Right renal pelvis (tissue), 4 donors: ENCODE measurements around the gene CDK14. TPM values are rescaled to one million over a fixed set of nuclear protein-coding genes. Genes with fewer than 3 reads are reported as not detected.
"Not testable (repeated sequence)": the region's sequence is repeated elsewhere in the genome, so short reads cannot be mapped to it uniquely, and the experiment has no call there.

Experiments used
- DNase-seq, 4 donors: peaks; one replicate each; pipeline ENCODE4 v3.0.0-alpha.2; 2013; ENCODE audit warnings: low read depth in 4 of 4, low spot score in 3 of 4, missing footprints in 1 of 4
- polyA plus RNA-seq, 4 donors: library from polyadenylated mRNA; unstranded; fragments of 120-200 nt; gene quantifications; one replicate each; pipeline ENCODE4 v1.2.1, GENCODE V29; 2013; ENCODE audit not compliant: insufficient read length in 4 of 4

CDK14 gene
- polyA plus RNA-seq, 4 donors = 30.3 to 39.1 (median 37.5) TPM

- DNase-seq = no peak
These were observed 573.0 kb downstream of the CDK14 start for GRCh38 chr7:91168871-91169829.

DNA sequence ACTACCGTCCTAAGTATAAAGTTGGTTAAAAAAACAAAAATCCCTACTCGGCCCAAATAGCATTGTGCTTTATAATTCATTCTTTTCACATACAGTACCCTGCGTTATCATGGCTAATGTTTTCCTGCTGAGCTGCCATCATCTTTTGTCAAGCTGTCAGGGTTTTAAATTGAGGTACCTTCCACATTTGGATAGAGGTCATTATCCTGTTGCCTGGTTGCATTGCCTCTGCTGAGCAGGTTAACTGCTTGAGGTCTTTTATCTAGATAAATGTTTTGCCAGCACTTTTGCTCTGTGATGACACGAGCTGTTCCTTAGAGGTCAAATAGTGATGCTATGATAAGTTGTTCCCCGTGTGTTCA, 573.7 kb downstream of the CDK14 start:
- DNase-seq = no peak

DNA sequence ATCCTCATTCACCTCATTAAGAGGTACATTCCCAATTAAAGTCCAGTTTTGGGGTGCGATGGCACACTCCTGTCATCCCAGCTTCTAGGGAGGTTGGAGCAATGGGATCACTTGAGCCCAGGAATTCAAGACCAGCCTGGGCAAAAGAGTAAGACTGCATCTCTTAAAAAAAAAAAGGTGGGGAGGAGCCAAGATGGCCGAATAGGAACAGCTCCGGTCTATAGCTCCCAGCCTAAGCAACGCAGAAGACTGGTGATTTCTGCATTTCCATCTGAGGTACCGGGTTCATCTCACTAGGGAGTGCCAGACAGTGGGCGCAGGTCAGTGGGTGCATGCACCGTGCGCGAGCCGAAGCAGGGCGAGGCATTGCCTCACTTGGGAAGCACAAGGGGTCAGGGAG, 577.1 kb downstream of the CDK14 start:
- not testable (repeated sequence) for DNase-seq

DNA sequence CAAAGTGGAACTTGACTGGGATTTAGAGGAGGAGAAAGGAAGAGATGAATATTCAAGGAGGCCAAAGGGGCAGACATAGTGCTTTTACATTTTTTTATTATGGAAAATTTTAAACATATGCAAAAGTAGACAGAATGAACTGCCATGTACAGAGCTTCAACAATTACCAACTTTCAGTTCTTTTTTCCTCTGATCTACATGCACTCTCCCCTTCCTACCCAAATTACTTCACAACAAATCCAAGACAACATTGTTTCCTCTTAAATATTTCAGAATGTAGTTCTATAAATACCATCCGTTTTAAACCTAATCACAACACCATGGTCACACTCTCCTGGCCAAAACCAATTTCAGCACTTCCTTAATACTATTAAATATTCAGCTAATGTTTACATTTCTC, 584.6 kb downstream of the CDK14 start:
- no peak for DNase-seq

DNA sequence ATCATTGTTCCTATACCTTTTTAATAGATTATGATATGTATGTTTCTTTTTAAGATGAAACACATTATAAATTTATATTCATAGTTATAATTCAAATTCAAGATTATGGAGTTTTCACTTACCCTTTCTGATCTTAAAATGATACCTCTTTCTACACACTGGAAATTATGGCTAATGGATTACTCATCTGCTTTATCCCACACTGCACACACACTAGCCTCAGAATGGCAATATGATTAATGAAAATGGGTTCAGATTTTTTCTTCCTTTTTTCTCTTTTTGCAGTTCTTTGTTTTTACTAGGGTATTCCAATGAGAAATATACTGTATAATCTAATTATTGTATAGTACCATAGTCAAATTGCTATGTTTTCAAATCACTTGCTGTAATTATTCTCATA, 585.8 kb downstream of the CDK14 start:
- no peak for DNase-seq

DNA sequence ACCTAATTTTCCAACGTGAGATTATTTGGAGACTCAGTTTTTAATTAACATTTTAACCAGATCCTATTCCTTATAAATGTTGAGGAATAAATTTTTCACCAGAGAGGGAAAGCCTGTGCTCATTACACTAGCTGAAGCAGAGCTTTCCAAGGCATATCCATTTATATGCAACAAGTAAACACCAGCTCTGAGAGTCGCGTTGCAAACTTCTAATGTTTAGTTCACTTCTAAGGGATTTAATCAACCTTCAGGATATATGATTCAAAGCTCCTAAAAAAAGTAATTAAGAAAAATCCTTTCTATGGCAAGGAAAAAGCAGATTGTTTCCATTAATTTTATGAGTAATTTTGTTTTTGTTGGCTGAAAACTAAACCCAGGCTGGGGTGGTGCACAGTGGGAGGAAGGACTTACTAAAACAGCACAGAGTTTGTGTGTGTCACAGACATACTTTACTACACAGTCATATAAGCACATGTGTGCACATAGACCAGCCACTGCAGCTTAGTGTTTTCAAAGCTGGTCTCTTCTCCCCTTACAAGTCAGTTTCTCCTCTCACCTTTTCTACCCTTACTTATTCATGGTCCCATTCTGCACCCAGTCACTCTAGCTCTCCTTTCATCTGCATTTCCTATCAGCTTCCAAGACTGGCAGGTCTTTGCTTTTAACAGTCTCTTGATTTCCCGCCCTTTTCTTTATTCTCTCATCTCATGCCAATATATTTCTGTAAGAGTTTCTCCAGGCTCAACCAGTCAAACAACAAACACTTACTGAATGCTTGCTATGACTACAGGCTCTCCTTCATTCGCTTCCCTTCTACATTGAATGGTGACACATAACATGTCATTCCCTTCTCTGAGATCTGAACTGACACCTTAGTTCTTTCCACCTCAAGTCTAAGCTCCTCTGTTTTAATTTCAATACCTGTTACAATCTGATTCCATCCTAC, 587.0 kb downstream of the CDK14 start:
- DNase-seq = peak in 2 of 4 donors; percentile 43 to 44

GRCh38 chr7:91185771-91186170, 589.6 kb downstream of the CDK14 start:
- DNase-seq = no peak

DNA sequence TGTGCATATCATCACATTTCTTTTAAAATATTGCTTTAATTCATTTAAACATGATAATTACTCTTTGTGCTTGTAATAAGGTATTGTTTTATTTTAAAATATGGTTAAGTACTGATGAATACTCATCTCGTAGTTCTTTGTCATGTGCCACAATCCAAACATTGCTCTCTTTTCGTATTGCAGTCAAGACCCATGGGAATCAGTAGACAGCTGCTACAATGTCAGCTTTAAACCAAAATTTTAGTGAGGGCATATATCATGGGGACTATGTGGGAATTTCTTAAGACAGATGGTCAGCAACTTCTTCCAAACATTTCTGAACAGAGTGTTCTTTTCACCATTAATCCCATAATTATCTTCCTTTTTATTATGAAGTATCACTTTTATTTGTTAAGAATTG, 590.9 kb downstream of the CDK14 start:
- DNase-seq = no peak

DNA sequence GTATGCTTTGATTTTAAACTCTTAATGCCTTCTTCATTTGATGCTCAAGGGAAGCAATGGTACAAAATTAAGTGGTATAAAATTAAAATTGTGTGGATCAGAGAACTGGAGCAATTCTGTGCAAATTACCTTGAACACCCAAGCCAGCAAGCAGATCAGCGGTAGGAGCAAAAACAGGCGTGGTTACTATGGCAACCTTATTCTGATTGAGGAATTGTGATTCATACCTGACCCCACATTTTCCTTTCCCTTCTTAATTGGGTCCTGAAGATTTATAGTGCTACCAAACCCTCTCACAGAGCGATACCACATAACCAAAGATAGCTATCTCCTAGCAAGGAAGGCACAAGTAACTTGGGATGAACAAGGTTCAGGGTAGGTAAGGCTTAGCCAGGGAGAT, 595.6 kb downstream of the CDK14 start:
- DNase-seq = no peak

- DNase-seq = no peak
These were observed 597.0 kb downstream of the CDK14 start for GRCh38 chr7:91193141-91193540.

DNA sequence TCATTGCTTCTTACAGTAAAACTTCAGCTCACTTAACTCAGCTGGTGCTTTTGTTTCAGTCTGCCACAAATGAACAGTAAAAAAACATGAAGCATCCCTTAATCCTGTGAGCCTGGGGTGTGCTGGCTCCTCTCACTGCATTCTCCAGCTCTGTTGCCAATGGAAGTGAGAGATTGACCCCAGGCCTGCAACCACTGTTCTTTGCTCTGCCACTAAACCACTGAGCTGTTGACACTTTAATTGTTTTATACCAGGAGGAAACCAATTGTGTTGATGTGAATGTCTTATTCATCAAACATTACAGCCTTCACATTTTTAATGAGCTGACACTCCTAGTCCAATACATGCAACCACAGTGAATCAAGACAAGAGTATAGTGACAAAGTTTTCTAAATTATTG, 598.7 kb downstream of the CDK14 start:
- DNase-seq = no peak

GRCh38 chr7:91196058-91196457, 599.9 kb downstream of the CDK14 start:
- DNase-seq = no peak

DNA sequence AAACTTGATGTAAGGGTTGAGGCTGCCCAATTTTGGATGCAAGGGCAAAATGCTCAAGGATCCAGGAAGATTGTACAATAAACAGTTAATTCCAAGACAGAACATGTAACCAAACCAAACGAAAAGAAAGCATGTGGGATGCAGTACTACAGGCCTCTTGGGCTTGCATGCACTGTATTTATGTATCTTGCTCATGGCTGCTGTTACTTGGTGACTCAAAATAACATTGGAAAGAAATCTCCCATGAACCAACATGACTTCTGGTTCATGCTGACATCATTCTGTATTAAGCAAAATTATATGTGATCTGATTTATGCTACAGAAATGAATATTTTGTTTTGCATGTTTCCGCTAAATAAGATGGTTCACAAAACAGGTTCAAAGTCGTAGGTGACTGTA, 602.2 kb downstream of the CDK14 start:
- DNase-seq = no peak

DNA sequence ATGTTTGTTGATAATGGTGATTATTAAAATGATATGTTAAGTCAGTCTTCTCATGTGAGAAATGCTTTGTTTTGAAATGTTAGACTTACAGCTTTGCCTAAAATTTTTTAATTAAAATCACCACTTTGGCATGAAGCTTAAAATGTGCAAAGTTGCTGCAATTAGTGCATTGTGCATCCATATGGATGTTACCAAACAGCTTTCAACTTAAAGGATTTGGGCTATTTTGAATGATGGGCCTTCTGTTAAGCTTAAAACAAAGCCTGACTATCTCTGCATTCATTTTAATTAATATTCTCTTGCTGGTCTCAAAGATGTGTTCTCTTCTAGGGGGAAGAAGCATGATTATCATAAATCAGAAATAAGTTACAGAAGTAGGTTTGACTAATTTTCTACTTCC, 603.5 kb downstream of the CDK14 start:
- no peak for DNase-seq

DNA sequence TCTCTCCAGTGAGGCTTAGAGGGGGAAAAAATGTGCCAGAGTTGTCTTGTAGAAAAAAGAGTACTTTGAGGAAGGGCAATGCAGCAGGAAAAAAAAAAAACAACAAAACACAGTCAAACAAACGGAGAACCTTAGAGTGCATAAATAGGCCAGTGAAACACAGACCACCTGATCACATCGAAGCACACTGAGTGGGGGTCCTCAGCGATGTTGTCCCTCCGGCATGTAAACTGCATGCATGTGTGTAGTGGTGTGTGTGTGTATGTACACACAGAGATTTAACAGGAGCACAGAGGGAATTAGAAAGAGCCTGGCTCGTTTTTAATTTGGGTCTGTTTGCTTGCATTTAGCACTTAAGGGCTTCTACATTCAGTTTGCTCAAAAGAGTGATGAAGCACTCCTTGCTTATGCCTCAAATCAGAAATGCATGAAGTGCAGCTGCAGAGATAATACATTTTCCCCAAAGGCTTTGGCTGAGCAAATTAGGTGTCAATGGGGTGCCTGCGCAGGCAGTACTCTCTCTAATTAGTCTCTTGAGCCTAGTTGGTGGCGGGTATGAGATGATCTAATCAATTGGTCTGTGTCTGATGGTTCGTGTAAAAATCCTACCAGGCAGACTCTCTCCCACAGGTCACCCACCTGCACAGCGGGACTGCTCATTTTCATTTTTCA, 605.5 kb downstream of the CDK14 start:
- no peak for DNase-seq

- DNase-seq = no peak
These were observed 610.3 kb downstream of the CDK14 start for GRCh38 chr7:91206361-91206960.

- no peak for DNase-seq
These were observed 616.5 kb downstream of the CDK14 start for GRCh38 chr7:91212582-91212981.

DNA sequence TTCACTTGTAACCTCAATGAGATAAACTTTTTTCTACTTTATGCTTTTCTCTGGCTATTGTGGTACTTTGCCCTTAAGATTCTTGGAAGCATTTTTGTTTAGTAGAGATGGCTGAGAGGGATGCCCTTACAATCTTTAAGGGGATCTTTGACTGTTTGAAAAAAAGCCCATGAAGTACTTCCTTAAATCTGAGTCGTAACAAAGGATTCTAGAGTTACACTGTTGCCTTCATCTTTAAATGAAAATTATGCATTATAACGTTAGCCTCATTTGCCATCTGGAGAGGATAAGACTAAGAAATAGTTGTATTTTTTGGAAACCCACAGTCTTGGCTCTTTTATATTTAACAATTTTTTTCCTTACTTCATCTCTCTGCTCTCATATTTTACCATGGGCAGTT, 630.3 kb downstream of the CDK14 start:
- no peak for DNase-seq

GRCh38 chr7:91228327-91228726, 632.2 kb downstream of the CDK14 start:
- no peak for DNase-seq

DNA sequence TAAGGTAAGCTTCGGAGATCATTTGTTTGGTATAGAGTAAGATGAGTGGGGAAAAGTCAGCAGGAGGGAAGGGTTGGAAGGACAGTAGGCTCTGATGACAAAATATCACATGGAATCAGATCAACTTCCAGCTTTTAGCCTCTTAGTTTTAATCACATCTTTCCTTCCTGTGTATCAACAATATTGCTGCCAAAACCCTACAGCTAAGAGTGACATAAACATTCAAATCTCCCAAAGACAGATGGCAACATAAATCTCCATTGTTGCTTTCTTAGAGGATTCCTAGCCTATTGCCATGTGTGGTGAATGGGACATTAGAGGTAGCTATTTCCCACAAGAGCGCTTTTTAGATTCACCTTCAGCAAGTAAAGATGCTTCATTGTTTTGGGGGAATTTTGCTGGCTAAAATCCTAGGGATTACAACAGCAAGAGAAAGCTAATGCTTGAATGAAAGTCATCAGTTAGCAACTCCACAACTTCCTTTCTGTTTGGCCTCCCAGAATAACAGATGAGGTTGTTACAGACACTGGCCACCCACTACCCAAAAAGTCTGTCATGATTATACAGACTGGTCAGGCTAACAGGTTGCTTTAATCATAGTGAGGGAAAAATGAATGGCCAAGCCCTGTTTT, 632.9 kb downstream of the CDK14 start:
- no peak for DNase-seq
